Neural cell (in vitro differentiated cells): Measurements from ENCODE around the gene SLC34A1.

Experiments used
- CTCF ChIP-seq: fragments of 450-650 bp; IDR thresholded peaks from 2 replicates; pipeline ENCODE4 v1.5.1; 2014; ENCODE audit warnings: antibody characterized with exemption, mild to moderate bottlenecking, moderate library complexity; ENCODE audit not compliant: poor library complexity, severe bottlenecking
- EP300 ChIP-seq: fragments of 450-650 bp; conservative IDR thresholded peaks from 2 replicates; pipeline ENCODE4 v1.6.1; 2014; ENCODE audit warnings: antibody characterized with exemption, mild to moderate bottlenecking, moderate library complexity; ENCODE audit not compliant: poor library complexity, severe bottlenecking
- EZH2 ChIP-seq: fragments of 200-600, 300-800 bp; shearing (Covaris generic), sonication (generic); IDR thresholded peaks from 2 replicates; pipeline ENCODE4 v1.6.1; 2014; ENCODE audit warnings: antibody characterized with exemption, low read length, borderline replicate concordance, mild to moderate bottlenecking; ENCODE audit not compliant: insufficient read depth, poor library complexity, severe bottlenecking
- POLR2AphosphoS5 ChIP-seq: IDR thresholded peaks from 2 replicates; pipeline ENCODE4 v1.6.1; 2012
- TF ChIP-seq, protein P1 (sequence below): IDR thresholded peaks from 2 replicates; pipeline ENCODE4 v1.6.1; 2012; ENCODE audit warnings: borderline replicate concordance

- TF ChIP-seq CTCF = no peak
- no peak for TF ChIP-seq POLR2AphosphoS5
- TF ChIP-seq, protein P1, sequence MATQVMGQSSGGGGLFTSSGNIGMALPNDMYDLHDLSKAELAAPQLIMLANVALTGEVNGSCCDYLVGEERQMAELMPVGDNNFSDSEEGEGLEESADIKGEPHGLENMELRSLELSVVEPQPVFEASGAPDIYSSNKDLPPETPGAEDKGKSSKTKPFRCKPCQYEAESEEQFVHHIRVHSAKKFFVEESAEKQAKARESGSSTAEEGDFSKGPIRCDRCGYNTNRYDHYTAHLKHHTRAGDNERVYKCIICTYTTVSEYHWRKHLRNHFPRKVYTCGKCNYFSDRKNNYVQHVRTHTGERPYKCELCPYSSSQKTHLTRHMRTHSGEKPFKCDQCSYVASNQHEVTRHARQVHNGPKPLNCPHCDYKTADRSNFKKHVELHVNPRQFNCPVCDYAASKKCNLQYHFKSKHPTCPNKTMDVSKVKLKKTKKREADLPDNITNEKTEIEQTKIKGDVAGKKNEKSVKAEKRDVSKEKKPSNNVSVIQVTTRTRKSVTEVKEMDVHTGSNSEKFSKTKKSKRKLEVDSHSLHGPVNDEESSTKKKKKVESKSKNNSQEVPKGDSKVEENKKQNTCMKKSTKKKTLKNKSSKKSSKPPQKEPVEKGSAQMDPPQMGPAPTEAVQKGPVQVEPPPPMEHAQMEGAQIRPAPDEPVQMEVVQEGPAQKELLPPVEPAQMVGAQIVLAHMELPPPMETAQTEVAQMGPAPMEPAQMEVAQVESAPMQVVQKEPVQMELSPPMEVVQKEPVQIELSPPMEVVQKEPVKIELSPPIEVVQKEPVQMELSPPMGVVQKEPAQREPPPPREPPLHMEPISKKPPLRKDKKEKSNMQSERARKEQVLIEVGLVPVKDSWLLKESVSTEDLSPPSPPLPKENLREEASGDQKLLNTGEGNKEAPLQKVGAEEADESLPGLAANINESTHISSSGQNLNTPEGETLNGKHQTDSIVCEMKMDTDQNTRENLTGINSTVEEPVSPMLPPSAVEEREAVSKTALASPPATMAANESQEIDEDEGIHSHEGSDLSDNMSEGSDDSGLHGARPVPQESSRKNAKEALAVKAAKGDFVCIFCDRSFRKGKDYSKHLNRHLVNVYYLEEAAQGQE = no peak
- no peak for TF ChIP-seq EZH2
- no peak for TF ChIP-seq EP300
Observed at GRCh38 chr5:177427211-177427822, 43.1 kb downstream of the SLC34A1 start.
